HG03139 (cell line): ENCODE data around the gene LILRA2.
"Not testable (repeated sequence)": the region's sequence is repeated elsewhere in the genome, so short reads cannot be mapped to it uniquely, and the experiment has no call there.

Experiments used
- ATAC-seq: cut with Tn5 transposase; IDR thresholded peaks from one replicate; pipeline ENCODE4 v1.9.1; 2021; ENCODE audit not compliant: unreplicated experiment

The LILRA2 gene

GRCh38 chr19:54608205-54608604 is 34.6 kb downstream of the LILRA2 start:
- ATAC-seq: no peak

- no peak for ATAC-seq
These were observed 35.2 kb downstream of the LILRA2 start for GRCh38 chr19:54608792-54609191.

DNA sequence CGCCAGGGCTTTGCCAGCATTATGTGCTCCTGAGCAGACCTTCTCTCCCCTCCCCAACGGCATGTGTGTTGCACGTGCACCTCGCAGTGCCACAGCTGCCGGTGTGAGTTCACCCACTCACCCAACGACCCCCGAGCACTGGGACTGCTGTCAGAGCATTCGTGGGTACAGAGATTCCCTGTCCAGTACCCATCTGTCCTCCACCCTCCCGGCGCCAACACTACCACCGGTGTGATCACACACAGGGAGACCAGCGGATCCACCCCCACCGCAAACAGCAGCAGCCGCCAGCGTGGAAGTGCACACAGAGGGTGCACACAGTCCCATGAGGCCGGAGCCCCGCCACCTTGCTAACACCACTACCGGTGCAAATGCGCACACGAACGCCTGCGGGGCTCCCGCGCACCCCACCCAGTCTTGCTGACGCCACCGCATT is 35.8 kb downstream of the LILRA2 start:
- no peak for ATAC-seq

DNA sequence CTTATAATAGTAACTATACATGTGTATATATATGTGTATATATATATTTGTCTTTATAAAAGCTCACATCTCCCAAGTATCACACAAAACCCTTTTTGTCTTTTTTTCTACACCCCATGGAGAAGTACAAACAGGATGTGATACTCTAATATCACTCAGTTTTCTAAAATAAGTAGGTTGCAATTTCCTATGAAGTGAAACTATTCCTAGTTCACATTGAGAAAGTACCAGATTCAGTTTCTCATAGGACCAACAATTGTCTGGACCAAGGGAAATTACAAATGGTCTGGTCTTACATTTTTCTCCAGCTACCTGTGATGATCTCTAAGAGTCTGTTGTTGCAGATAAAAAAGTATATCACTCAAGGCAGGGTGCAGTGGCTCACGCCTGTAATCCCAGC is 38.8 kb downstream of the LILRA2 start:
- ATAC-seq: no peak

DNA sequence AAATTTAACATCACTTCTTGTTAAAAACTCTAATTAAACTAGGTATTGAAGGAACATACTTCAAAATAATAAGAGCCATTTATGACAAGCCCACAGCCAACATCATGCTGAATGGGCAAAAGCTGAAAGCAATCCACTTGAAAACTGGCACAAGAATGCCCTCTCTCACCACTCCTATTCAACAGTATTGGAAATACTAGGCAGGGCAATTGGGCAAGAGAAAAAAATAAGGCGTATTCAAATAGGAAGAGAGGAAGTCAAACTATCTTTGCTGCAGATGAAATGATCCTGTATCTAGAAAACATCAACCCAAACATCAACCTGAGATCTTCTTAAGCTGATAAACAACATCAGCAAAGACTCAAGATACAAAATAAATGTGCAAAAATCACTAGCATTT is 41.1 kb downstream of the LILRA2 start:
- ATAC-seq: no peak

DNA sequence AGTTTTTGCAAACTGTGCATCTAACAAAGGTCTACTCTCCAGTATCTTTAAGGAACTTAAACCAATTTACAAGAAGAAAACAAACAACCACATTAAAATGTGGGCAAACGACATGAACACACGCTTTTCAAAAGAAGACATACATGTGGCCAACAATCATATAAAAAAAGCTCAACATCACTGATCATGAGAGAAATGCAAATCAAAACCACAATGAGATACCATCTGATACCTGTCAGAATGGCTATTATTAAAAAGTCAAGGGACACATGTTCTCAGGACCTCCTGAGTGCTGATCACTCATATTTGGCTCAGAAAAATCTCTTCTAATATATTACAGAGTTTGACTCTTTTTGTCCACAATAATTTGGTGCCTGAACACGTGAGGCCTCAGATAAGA is 42.5 kb downstream of the LILRA2 start:
- ATAC-seq: no peak

- ATAC-seq: no peak
These were observed 43.4 kb downstream of the LILRA2 start for GRCh38 chr19:54616821-54617560.

- ATAC-seq: no peak
These were observed 46.9 kb downstream of the LILRA2 start for GRCh38 chr19:54620464-54620863.

DNA sequence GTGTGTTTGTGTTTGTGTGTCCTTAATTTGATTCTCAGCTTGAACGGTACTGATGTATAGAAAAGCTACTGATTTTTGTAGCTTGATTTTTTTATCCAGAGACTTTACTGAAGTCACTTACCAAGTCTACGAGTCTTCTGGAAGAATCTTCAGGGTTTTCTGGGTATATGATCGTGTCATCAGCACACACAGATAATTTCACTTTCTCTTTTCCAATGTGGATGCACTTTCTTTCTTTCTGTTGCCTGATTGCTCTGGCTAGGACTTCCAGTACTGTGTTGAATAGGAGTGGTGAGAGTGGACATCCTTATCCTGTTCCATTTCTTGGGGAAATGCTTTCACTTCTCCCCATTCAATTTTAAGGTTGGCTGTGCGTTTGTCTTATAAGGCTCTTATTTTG is 48.8 kb downstream of the LILRA2 start:
- ATAC-seq: no peak

DNA sequence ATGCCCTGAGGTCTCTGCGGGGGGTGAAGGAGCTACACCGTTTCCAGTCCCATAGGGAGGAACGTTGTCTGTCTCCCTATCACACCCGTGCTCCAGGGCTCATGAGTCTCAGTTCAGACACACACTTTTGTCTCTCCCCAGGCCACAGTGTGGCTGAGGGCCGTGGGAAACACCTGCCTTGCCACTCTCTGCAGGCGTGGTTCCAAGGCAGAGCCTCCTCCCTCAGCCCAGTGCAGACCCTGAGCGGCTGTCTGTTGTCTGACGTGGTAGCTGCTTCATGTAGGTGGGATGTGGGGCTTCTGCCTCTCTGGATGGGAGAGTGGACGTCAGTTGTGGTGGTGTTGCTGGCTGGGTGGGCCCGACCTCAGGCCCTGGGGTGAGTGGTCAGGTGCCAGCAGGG is 50.6 kb downstream of the LILRA2 start:
- ATAC-seq: not testable (repeated sequence)

GRCh38 chr19:54624934-54625730 is 51.5 kb downstream of the LILRA2 start:
- not testable (repeated sequence) for ATAC-seq

- ATAC-seq: no peak
These were observed 53.2 kb downstream of the LILRA2 start for GRCh38 chr19:54626757-54627156.

- ATAC-seq: not testable (repeated sequence)
These were observed 54.3 kb downstream of the LILRA2 start for GRCh38 chr19:54627912-54628311.

DNA sequence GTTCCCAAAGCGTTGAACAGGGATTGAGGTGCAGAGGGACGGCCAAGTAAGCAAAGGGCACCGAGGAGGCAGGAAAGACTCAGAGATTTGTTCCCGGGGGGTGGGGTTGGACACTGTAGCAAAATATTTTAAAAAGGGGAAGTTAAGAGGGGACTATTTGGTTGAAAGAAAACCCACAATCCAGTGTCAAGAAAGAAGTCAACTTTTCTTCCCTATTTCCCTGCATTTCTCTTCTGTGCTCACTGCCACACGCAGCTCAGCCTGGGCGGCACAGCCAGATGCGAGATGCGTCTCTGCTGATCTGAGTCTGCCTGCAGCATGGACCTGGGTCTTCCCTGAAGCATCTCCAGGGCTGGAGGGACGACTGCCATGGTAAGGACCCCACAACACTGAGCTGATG is 56.7 kb downstream of the LILRA2 start, which contains the start of gene LILRB1:
LILRB1 (plus strand) TSS at position 223 of the 400 bp plus-strand sequence. CDS start 590 bp downstream, outside the sequence.
- not testable (repeated sequence) for ATAC-seq

DNA sequence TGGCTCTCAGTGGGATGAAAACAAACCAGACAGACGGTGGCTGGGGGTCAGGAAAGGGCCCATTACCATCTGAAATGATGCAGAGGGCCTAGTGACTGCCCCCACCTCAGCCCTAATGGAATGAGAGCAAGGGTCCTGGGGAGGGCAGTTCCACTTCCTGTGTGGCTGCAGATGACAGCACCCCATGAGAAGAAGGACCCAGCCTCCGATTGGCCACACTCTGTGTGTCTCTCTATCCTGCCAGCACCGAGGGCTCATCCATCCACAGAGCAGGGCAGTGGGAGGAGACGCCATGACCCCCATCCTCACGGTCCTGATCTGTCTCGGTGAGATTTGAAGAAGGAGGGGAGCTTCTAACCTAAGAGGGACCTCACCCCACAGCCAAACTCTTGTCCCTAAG is 57.2 kb downstream of the LILRA2 start:
- ATAC-seq: no peak

GRCh38 chr19:54631489-54632337 is 58.1 kb downstream of the LILRA2 start:
- not testable (repeated sequence) for ATAC-seq

DNA sequence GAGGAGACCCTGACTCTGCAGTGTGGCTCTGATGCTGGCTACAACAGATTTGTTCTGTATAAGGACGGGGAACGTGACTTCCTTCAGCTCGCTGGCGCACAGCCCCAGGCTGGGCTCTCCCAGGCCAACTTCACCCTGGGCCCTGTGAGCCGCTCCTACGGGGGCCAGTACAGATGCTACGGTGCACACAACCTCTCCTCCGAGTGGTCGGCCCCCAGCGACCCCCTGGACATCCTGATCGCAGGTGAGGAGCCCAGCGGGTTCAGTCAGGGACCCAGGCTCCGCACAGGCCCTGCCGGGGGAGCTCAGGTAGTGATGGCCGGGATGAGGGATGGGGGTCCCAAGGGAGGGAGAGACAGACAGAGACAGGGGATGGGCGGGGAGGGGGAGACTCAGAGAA is 58.9 kb downstream of the LILRA2 start:
- not testable (repeated sequence) for ATAC-seq

GRCh38 chr19:54633401-54633800 is 59.8 kb downstream of the LILRA2 start:
- no peak for ATAC-seq

GRCh38 chr19:54636081-54636480 is 62.5 kb downstream of the LILRA2 start:
- not testable (repeated sequence) for ATAC-seq

DNA sequence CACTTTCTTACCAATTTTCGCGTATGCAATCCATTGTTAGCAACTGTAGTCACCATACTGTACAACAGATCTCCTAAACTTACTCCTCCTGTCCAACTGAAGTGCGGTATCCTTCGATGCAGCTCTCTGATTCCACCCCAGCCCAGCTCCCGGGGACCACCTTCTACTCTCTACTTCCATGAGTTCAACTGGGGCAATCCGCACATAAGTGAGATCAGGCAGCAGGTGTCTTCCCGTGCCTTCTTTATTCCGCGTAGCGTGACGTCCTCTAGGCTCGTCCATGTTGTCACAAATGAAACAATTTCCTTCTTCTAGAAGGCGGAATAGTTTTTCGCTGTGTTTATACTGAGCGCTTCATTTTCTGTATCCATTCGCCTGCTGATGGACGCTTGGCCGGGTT is 65.1 kb downstream of the LILRA2 start:
- ATAC-seq: no peak
